DOHH2 (cell line): ENCODE data around the gene PTPRN2.

Experiments used
- CTCF ChIP-seq: fragments of 200-600 bp; sonication (generic); IDR thresholded peaks from one replicate; pipeline ENCODE4 v1.5.1; 2014; ENCODE audit warnings: antibody characterized with exemption, mild to moderate bottlenecking, low read depth, low read length; ENCODE audit not compliant: poor library complexity, severe bottlenecking
- EZH2phosphoT487 ChIP-seq: fragments of 200-600 bp; sonication (generic); IDR thresholded peaks from 2 replicates; pipeline ENCODE4 v1.6.1; 2017; ENCODE audit warnings: borderline replicate concordance, mild to moderate bottlenecking, antibody characterized with exemption, low read length, moderate library complexity, mixed read lengths

GRCh38 chr7:157750291-157750690 lies 837.3 kb downstream of the PTPRN2 start:
- TF ChIP-seq CTCF (no peak), EZH2phosphoT487 (no peak)
